Neuronal stem cell (in vitro differentiated cells): ENCODE results near the gene TPSG1.
"Not testable (repeated sequence)": the region's sequence is repeated elsewhere in the genome, so short reads cannot be mapped to it uniquely, and the experiment has no call there.

Source experiments
- DNase-seq: peaks from one replicate; pipeline ENCODE4 v3.0.0-alpha.2; 2013; ENCODE audit warnings: low spot score
- H2AFZ ChIP-seq: one replicate; pipeline ENCODE4 v1.6.1; 2013; ENCODE audit warnings: mild to moderate bottlenecking, low read length, inconsistent platforms
- H2AK5ac ChIP-seq: 2 replicates; pipeline ENCODE4 v1.6.1; 2013; ENCODE audit warnings: low read depth, mild to moderate bottlenecking, inconsistent platforms, low read length, moderate library complexity, mixed read lengths
- H2BK120ac ChIP-seq: 2 replicates; pipeline ENCODE4 v1.6.1; 2013; ENCODE audit warnings: low read depth, mild to moderate bottlenecking, inconsistent platforms, low read length, moderate library complexity, mixed read lengths
- H2BK12ac ChIP-seq: one replicate; pipeline ENCODE4 v1.6.1; 2013; ENCODE audit warnings: low read length, inconsistent platforms
- H2BK15ac ChIP-seq: 2 replicates; pipeline ENCODE4 v1.6.1; 2013; ENCODE audit warnings: mild to moderate bottlenecking, low read length, inconsistent platforms, mixed read lengths
- H2BK5ac ChIP-seq: one replicate; pipeline ENCODE4 v1.6.1; 2013; ENCODE audit warnings: inconsistent platforms, mild to moderate bottlenecking, low read length, moderate library complexity
- H3K14ac ChIP-seq: one replicate; pipeline ENCODE4 v1.6.1; 2013; ENCODE audit warnings: low read length, inconsistent platforms
- H3K18ac ChIP-seq: 2 replicates; pipeline ENCODE4 v1.6.1; 2013; ENCODE audit warnings: low read length, inconsistent platforms
- H3K23ac ChIP-seq: 2 replicates; pipeline ENCODE4 v1.6.1; 2013; ENCODE audit warnings: low read depth, mild to moderate bottlenecking, mixed read lengths, low read length, inconsistent platforms; ENCODE audit not compliant: poor library complexity
- H3K27ac ChIP-seq: replicated peaks from 3 replicates; pipeline ENCODE4 v1.5.1; 2013; ENCODE audit warnings: low read length, inconsistent platforms
- H3K27me3 ChIP-seq, 3 experiments: 2 replicates each; pipeline ENCODE4 v1.6.1; 2013; ENCODE audit warnings: low read length in 3 of 3, mild to moderate bottlenecking in 2 of 3, inconsistent platforms in 1 of 3, low read depth in 1 of 3, mixed read lengths in 1 of 3, moderate library complexity in 1 of 3; ENCODE audit not compliant: control insufficient read depth in 3 of 3, insufficient read depth in 3 of 3
- H3K36me3 ChIP-seq, 2 donors: replicated peaks in 1 of 2; 2 replicates each; pipeline ENCODE4 v1.6.1; 2013; ENCODE audit warnings: low read length in 2 of 2; ENCODE audit not compliant: control insufficient read depth in 2 of 2, insufficient read depth in 2 of 2
- H3K4ac ChIP-seq: 2 replicates; pipeline ENCODE4 v1.6.1; 2013; ENCODE audit warnings: inconsistent platforms, mild to moderate bottlenecking, low read length, moderate library complexity
- H3K4me1 ChIP-seq, 2 donors: 1 replicate in 1 of 2; 2 replicates in 1 of 2; pipeline ENCODE4 v1.6.1; 2013; ENCODE audit warnings: low read length in 2 of 2, low read depth in 1 of 2; ENCODE audit not compliant: control insufficient read depth in 2 of 2, insufficient read depth in 1 of 2
- H3K4me2 ChIP-seq: one replicate; pipeline ENCODE4 v1.6.1; 2013; ENCODE audit warnings: mild to moderate bottlenecking, low read length, inconsistent platforms; ENCODE audit not compliant: insufficient read depth, poor library complexity, severe bottlenecking
- H3K4me3 ChIP-seq, 2 donors: 2 replicates each; pipeline ENCODE4 v1.5.1; 2013; ENCODE audit warnings: low read length in 2 of 2, mild to moderate bottlenecking in 2 of 2, inconsistent platforms in 1 of 2, moderate library complexity in 1 of 2
- H3K79me1 ChIP-seq: one replicate; pipeline ENCODE4 v1.6.1; 2013; ENCODE audit warnings: low read depth, mild to moderate bottlenecking, inconsistent platforms, low read length, moderate library complexity
- H3K9ac ChIP-seq: one replicate; pipeline ENCODE4 v1.6.1; 2013; ENCODE audit warnings: mild to moderate bottlenecking, low read depth, low read length, inconsistent platforms; ENCODE audit not compliant: poor library complexity
- H3K9me3 ChIP-seq, 2 donors: replicated peaks in 1 of 2; 2 replicates each; pipeline versions ENCODE3 to v1.6.1; 2013; ENCODE audit warnings: low read length in 2 of 2, mild to moderate bottlenecking in 2 of 2, inconsistent platforms in 1 of 2, low read depth in 1 of 2, mixed read lengths in 1 of 2, moderate library complexity in 1 of 2; ENCODE audit not compliant: control insufficient read depth in 2 of 2, insufficient read depth in 1 of 2
- H4K8ac ChIP-seq: one replicate; pipeline ENCODE4 v1.6.1; 2013; ENCODE audit warnings: low read depth, mild to moderate bottlenecking, inconsistent platforms, low read length, moderate library complexity
- H4K91ac ChIP-seq: one replicate; pipeline ENCODE4 v1.6.1; 2013; ENCODE audit warnings: low read length, low read depth, mild to moderate bottlenecking, inconsistent platforms; ENCODE audit not compliant: poor library complexity
- WGBS, 2 donors: extraction: QIAGEN DNeasy Blood & Tissue Kit; methylation state at CpG; one replicate each; pipeline ENCODE4 v1.1.7; 2013; ENCODE audit warnings: missing lambda C conversion rate in 2 of 2, mixed read lengths in 1 of 2; ENCODE audit not compliant: insufficient read length in 2 of 2, insufficient replicate concordance in 1 of 2; ENCODE audit errors: extremely low coverage in 2 of 2; 5-methylcytosine and 5-hydroxymethylcytosine counted together

Gene TPSG1

DNA sequence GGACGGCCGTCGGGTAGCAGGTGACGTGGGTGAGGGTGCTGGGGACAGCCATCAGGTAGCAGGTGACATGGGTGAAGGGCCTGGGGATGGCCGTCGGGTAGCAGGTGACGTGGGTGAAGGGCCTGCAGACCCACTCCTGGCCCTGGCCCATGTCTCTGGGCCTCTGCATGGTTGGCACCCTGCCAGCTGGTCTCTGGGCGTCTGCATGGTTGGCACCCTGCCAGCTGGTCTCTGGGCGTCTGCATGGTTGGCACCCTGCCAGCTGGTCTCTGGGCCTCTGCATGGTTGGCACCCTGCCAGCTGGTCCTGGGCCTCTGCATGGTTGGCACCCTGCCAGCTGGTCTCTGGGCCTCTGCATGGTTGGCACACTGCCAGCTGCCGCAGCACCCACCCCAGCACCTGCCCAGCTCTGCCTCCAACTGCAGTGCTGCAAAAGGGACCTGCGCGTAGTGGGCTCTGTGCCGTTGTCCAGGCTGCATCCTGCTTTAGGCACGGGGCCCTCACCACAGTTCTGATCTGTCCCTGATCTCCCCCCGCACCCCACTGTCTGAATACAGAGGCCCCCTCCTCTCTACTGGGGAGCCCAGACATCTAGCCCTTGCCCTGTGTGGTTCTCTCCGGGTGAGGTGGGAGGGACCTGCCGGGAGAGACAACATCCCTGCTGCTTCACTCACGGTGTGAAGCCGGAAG is 46.8 kb upstream of the TPSG1 start:
- H4K8ac ChIP-seq, H3K4me3 ChIP-seq, H3K36me3 ChIP-seq, H3K79me1 ChIP-seq, H2AFZ ChIP-seq, H4K91ac ChIP-seq, H3K4me1 ChIP-seq, H3K4me2 ChIP-seq, H2BK120ac ChIP-seq, H3K4ac ChIP-seq, H3K18ac ChIP-seq, H2BK12ac ChIP-seq, H3K9me3 ChIP-seq, DNase-seq, H3K27me3 ChIP-seq, H3K27ac ChIP-seq: not testable (repeated sequence)
- Histone ChIP-seq H3K14ac (peak overlapping the region; percentile 89), H3K9ac (peak overlapping the region; percentile 63), H2BK15ac (peak overlapping the region; percentile 93), H2AK5ac (peak overlapping the region; percentile 84), H2BK5ac (peak overlapping the region; percentile 93), H3K23ac (peak overlapping the region; percentile 68)
- WGBS, 2 donors = no CpG with 5 or more reads among the region's 19 CpGs

DNA sequence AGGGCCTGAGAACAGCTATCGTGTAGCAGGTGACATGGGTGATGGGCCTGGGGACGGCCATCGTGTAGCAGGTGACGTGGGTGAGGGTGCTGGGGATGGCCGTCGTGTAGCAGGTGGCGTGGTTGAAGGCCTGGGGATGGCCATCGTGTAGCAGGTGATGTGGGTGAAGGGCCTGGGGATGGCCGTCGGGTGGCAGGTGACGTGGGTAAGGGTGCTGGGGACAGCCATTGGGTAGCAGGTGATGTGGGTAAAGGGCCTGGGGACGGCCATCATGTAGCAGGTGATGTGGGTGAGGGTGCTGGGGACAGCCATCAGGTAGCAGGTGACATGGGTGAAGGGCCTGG is 46.3 kb upstream of the TPSG1 start:
- Histone ChIP-seq H2BK5ac (peak overlapping the region; percentile 93), H4K8ac (no peak overlapping the region), H3K18ac (peak overlapping the region; percentile 71), H3K9me3 (peaks cover 0 to 2% of the 10 kb centered on the region in 2 donors), H3K4ac (no peak overlapping the region), H2BK15ac (peak overlapping the region; percentile 93), H3K4me3 (no peak overlapping the region), H4K91ac (no peak overlapping the region), H2AK5ac (peak overlapping the region; percentile 84), H3K79me1 (no peaks in the 10 kb centered on the region), H2BK12ac (peak overlapping the region; percentile 14), H3K14ac (peak overlapping the region; percentile 89), H3K27ac (no peak overlapping the region), H3K27me3 (peaks cover 0 to 3% (median 0%) of the 10 kb centered on the region in 3 experiments), H3K4me2 (no peak overlapping the region), H3K23ac (peak overlapping the region; percentile 68), H3K36me3 (no peaks in the 10 kb centered on the region), H2BK120ac (no peak overlapping the region), H2AFZ (no peak overlapping the region), H3K9ac (peak overlapping the region; percentile 63), H3K4me1 (no peaks in the 10 kb centered on the region)
- no peak for DNase-seq
- no CpG with 5 or more reads among the region's 12 CpGs for WGBS, 2 donors

GRCh38 chr16:1269418-1269817 is 44.4 kb upstream of the TPSG1 start:
- not testable (repeated sequence) for H3K27ac ChIP-seq, H3K27me3 ChIP-seq, H3K4me2 ChIP-seq, H3K4me1 ChIP-seq, H3K36me3 ChIP-seq, H2BK5ac ChIP-seq, H3K4ac ChIP-seq, H3K9ac ChIP-seq, H3K23ac ChIP-seq, H2AFZ ChIP-seq, H2BK12ac ChIP-seq, H3K18ac ChIP-seq, H4K8ac ChIP-seq, H4K91ac ChIP-seq, H2BK15ac ChIP-seq, H3K79me1 ChIP-seq, H2AK5ac ChIP-seq, H3K4me3 ChIP-seq, H3K9me3 ChIP-seq, DNase-seq, H2BK120ac ChIP-seq, H3K14ac ChIP-seq
- no CpG with 5 or more reads among the region's 7 CpGs for WGBS, 2 donors

DNA sequence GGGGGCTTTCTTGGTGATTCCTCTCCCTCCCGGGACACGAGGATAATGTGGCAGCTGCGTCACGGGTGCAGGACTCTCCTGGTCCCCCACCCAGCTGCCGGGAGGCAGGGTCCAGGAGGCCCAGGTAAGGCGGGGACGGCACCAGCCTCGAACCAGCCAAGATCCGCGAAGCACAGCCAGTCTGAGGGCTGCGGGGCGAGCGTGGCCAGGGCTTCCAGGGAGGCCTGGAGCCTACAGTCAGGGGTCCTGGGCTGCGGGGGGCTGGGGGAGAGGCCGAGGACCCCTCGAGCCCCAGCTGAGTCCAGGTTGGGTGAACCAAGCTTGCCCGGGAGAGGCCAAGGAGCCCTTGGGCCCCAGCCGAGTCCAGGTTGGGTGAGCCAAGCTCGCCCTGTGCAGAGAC is 40.8 kb upstream of the TPSG1 start:
- no peak overlapping the region for H4K91ac ChIP-seq
- peaks cover 3 to 25% (median 17%) of the 10 kb centered on the region in 3 experiments for H3K27me3 ChIP-seq
- H3K18ac ChIP-seq = peak overlapping the region; percentile 9
- no peak overlapping the region for H3K4me2 ChIP-seq
- H3K36me3 ChIP-seq = no peaks in the 10 kb centered on the region
- H2BK12ac ChIP-seq = no peak overlapping the region
- no peak overlapping the region for H3K4me3 ChIP-seq
- H3K4me1 ChIP-seq = no peaks in the 10 kb centered on the region
- H2BK15ac ChIP-seq = no peak overlapping the region
- H4K8ac ChIP-seq = no peak overlapping the region
- H3K9ac ChIP-seq = no peak overlapping the region
- H3K4ac ChIP-seq = no peak overlapping the region
- H2AFZ ChIP-seq = no peak overlapping the region
- H2BK120ac ChIP-seq = no peak overlapping the region
- H2BK5ac ChIP-seq = no peak overlapping the region
- H3K27ac ChIP-seq = no peak overlapping the region
- DNase-seq = no peak
- no CpG with 5 or more reads among the region's 19 CpGs for WGBS, 2 donors
- peak overlapping the region; percentile 63 for H2AK5ac ChIP-seq
- peaks cover 0 to 12% of the 10 kb centered on the region in 2 donors for H3K9me3 ChIP-seq
- H3K79me1 ChIP-seq = no peaks in the 10 kb centered on the region
- H3K14ac ChIP-seq = no peak overlapping the region
- H3K23ac ChIP-seq = no peak overlapping the region
